Heart left ventricle (tissue), 13 donors: ENCODE measurements around the gene DDX31.

Experiments used
- CTCF ChIP-seq, 12 donors: fragments of 200-600 bp; sonication (generic) in 4 of 12; IDR thresholded peaks; one replicate each; pipeline versions ENCODE4 v1.5.0 to v1.8.0; 2018 to 2022; ENCODE audit warnings: antibody characterized with exemption in 12 of 12, mild to moderate bottlenecking in 5 of 12
- POLR2A ChIP-seq, 2 donors: fragments of 450-650 bp; IDR thresholded peaks; one replicate each; pipeline ENCODE4 v1.6.1; 2017; ENCODE audit warnings: antibody characterized with exemption in 2 of 2, mild to moderate bottlenecking in 2 of 2, moderate library complexity in 2 of 2
- donor health status: ischemic (EF 13 %, LVEDD 7.1; RV severe dilation, severe dysfunction).
- donor health status: DM: no; HTN: yes; CAD: no.
- donor health status: DM: no; HTN: no; CAD: no.
- donor health status: ischemic (EF 25% LVEDD 6.9; RV normal size, moderate dysfunction).
- donor health status: ischemic (EF 25% LVEDD 5.7; RV mildly dilated, moderate dysfunction).
- donor health status: ischemic (EF 35%, LVEDD 5.7; RV mildly dilated, moderate dysfunction).
- donor health status: nonischemic (EF 11% LVEDD 7.7; RV severe dilation, severe dysfunction).
- donor health status: DM: yes; HTN: yes; CAD: no.
- donor health status: PGD.
- donor health status: ischemic (EF 29% LVEDD 5.4; RV normal size, mild dysfunction).
- donor health status: nonischemic (EF 23%, LVEDD 6.1; RV moderate dilation, normal function).

- TF ChIP-seq CTCF (IDR thresholded peaks at IDR 0.05) (no peak), POLR2A (IDR thresholded peaks at IDR 0.05) (no peak)
Observed at GRCh38 chr9:132663851-132664250, 5.9 kb downstream of the DDX31 start.
